ENCODE measurements around the gene CASP5.

Gene CASP5

GRCh38 chr11:104965735-104966134 lies 57.2 kb downstream of the CASP5 start:
- DNase-seq = no peak

- DNase-seq = no peak
Measured at GRCh38 chr11:104964247-104964646, 58.7 kb downstream of the CASP5 start.

- DNase-seq = no peak
Measured at GRCh38 chr11:104962852-104963251, 60.1 kb downstream of the CASP5 start.

- DNase-seq = no peak
Measured at GRCh38 chr11:104957280-104957679, 65.7 kb downstream of the CASP5 start.

- DNase-seq = no peak
Measured at GRCh38 chr11:104956528-104956927, 66.4 kb downstream of the CASP5 start.

- DNase-seq = no peak
Measured at GRCh38 chr11:104946907-104947306, 76.1 kb downstream of the CASP5 start.

Measured in NCI-H187 treated with DMSO at 0.1 percent for 48 hours (cell line).